ENCODE data around the gene SP110. TPM values are rescaled to one million over a fixed set of nuclear protein-coding genes. Genes with fewer than 3 reads are reported as not detected.

The SP110 gene
- total RNA-seq, 1 donor from 2014 or later: 61.7 TPM

- H4K20me1 ChIP-seq (ENCODE audit: insufficient read depth, low read length): no peaks in the 10 kb centered on the region
- peaks cover 22% of the 10 kb centered on the region for H3K4me1 Mint-ChIP-seq (ENCODE audit: low read depth, unreplicated experiment)
- H3K27me3 Mint-ChIP-seq (ENCODE audit: low read depth, unreplicated experiment): no peaks in the 10 kb centered on the region
- H3K79me2 ChIP-seq (ENCODE audit: insufficient read depth, low read length): no peaks in the 10 kb centered on the region
- no peak for FAIRE-seq
- H3K27ac Mint-ChIP-seq (ENCODE audit: unreplicated experiment): peak overlapping the region; percentile 93
- no peak for TF ChIP-seq CTCF (IDR thresholded peaks at IDR 0.05; ENCODE audit: insufficient read depth, low read depth, low read length)
- no peak for TF ChIP-seq EZH2 (IDR thresholded peaks at IDR 0.05; ENCODE audit: insufficient read depth, low read length)
- no peak overlapping the region for H2AFZ ChIP-seq (ENCODE audit: low read depth, low read length)
- H3K27ac ChIP-seq (ENCODE audit: low read depth, low read length): no peak overlapping the region
- no peak overlapping the region for H3K4me2 ChIP-seq (ENCODE audit: low read length)
- H3K9ac ChIP-seq (ENCODE audit: low read length): no peak overlapping the region
- no peak overlapping the region for H3K4me3 ChIP-seq (ENCODE audit: insufficient read depth, low read depth, low read length)
- peaks cover 3% of the 10 kb centered on the region for H3K36me3 Mint-ChIP-seq (ENCODE audit: low read depth, unreplicated experiment)
- peak overlapping the region; percentile 57 for H3K4me3 Mint-ChIP-seq (ENCODE audit: unreplicated experiment)
- no peaks in the 10 kb centered on the region for H3K9me3 ChIP-seq (ENCODE audit: insufficient read depth, low read depth, low read length)
- no peak for DNase-seq (ENCODE audit: low read depth)
- H3K27me3 ChIP-seq (ENCODE audit: insufficient read depth, low read length): no peaks in the 10 kb centered on the region
- H3K36me3 ChIP-seq (ENCODE audit: insufficient read depth, low read length): no peaks in the 10 kb centered on the region
- peaks cover 8% of the 10 kb centered on the region for H3K9me3 Mint-ChIP-seq (ENCODE audit: unreplicated experiment)
- no peaks in the 10 kb centered on the region for H3K4me1 ChIP-seq (ENCODE audit: insufficient read depth, low read length)
These were observed 66.3 kb downstream of the SP110 start for GRCh38 chr2:230153390-230153976.

DNA sequence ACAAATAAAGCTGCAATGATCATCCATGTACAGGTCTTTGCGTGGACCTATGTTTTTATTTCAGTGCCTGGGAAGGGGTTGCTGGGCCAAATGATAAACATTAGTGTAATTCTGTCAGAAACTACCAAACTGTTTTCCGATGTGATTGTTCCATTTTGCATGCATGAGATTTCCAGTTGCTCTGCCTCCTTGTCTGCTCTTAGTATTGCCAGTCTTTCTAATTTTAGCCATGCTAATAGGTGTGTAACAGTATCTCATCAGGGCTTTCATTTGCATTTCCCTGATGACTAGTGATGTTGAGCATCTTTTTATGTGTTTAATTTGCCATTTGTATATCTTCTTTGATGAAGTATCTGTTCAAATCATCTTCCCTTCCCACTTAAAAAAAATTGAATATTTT is 67.5 kb downstream of the SP110 start:
- H3K4me2 ChIP-seq (ENCODE audit: low read length): no peak overlapping the region
- no peak overlapping the region for H2AFZ ChIP-seq (ENCODE audit: low read depth, low read length)
- H4K20me1 ChIP-seq (ENCODE audit: insufficient read depth, low read length): no peaks in the 10 kb centered on the region
- no peak for DNase-seq (ENCODE audit: low read depth)
- no peaks in the 10 kb centered on the region for H3K9me3 ChIP-seq (ENCODE audit: insufficient read depth, low read depth, low read length)
- H3K4me3 ChIP-seq (ENCODE audit: insufficient read depth, low read depth, low read length): no peak overlapping the region
- no peak overlapping the region for H3K9ac ChIP-seq (ENCODE audit: low read length)
- TF ChIP-seq CTCF (IDR thresholded peaks at IDR 0.05; ENCODE audit: insufficient read depth, low read depth, low read length): no peak
- no peak for TF ChIP-seq EZH2 (IDR thresholded peaks at IDR 0.05; ENCODE audit: insufficient read depth, low read length)
- H3K9me3 Mint-ChIP-seq (ENCODE audit: unreplicated experiment): peaks cover 6% of the 10 kb centered on the region
- H3K4me3 Mint-ChIP-seq (ENCODE audit: unreplicated experiment): no peak overlapping the region
- no peaks in the 10 kb centered on the region for H3K79me2 ChIP-seq (ENCODE audit: insufficient read depth, low read length)
- no peak overlapping the region for H3K27ac ChIP-seq (ENCODE audit: low read depth, low read length)
- FAIRE-seq: no peak
- no peaks in the 10 kb centered on the region for H3K27me3 Mint-ChIP-seq (ENCODE audit: low read depth, unreplicated experiment)
- H3K36me3 ChIP-seq (ENCODE audit: insufficient read depth, low read length): no peaks in the 10 kb centered on the region
- peaks cover 3% of the 10 kb centered on the region for H3K36me3 Mint-ChIP-seq (ENCODE audit: low read depth, unreplicated experiment)
- H3K27me3 ChIP-seq (ENCODE audit: insufficient read depth, low read length): no peaks in the 10 kb centered on the region
- H3K27ac Mint-ChIP-seq (ENCODE audit: unreplicated experiment): no peak overlapping the region
- H3K4me1 ChIP-seq (ENCODE audit: insufficient read depth, low read length): no peaks in the 10 kb centered on the region
- peaks cover 22% of the 10 kb centered on the region for H3K4me1 Mint-ChIP-seq (ENCODE audit: low read depth, unreplicated experiment)

DNA sequence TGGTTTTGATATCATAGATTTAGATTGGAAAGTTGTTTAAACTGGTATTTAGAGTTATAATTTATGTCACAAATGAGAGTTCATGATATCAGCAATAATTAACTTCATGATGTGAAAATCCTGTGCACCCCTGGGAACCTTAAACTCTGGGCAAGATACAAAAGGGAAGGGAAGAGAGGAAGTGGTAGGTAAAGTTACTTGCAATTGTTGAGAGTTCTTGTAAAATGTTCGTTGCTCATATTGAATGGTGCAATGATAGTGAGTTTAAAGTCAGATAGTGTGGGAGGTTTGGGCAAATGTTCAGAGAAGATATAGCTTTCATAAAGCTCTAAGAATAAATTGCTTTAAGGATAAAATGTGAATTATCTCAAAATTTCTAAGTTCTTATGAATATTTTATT is 75.4 kb downstream of the SP110 start:
- Mint-ChIP-seq H3K4me3 (ENCODE audit: unreplicated experiment) (no peak overlapping the region), H3K27me3 (ENCODE audit: low read depth, unreplicated experiment) (no peaks in the 10 kb centered on the region), H3K4me1 (ENCODE audit: low read depth, unreplicated experiment) (no peaks in the 10 kb centered on the region), H3K9me3 (ENCODE audit: unreplicated experiment) (peaks cover 5% of the 10 kb centered on the region), H3K27ac (ENCODE audit: unreplicated experiment) (no peak overlapping the region), H3K36me3 (ENCODE audit: low read depth, unreplicated experiment) (no peaks in the 10 kb centered on the region)
- H3K27me3 ChIP-seq (ENCODE audit: insufficient read depth, low read length): no peaks in the 10 kb centered on the region
- TF ChIP-seq EZH2 (IDR thresholded peaks at IDR 0.05; ENCODE audit: insufficient read depth, low read length) (no peak), CTCF (IDR thresholded peaks at IDR 0.05; ENCODE audit: insufficient read depth, low read depth, low read length) (no peak)
- H3K79me2 ChIP-seq (ENCODE audit: insufficient read depth, low read length): no peaks in the 10 kb centered on the region
- no peak overlapping the region for H3K4me3 ChIP-seq (ENCODE audit: insufficient read depth, low read depth, low read length)
- no peaks in the 10 kb centered on the region for H4K20me1 ChIP-seq (ENCODE audit: insufficient read depth, low read length)
- H3K4me2 ChIP-seq (ENCODE audit: low read length): no peak overlapping the region
- no peak overlapping the region for H3K27ac ChIP-seq (ENCODE audit: low read depth, low read length)
- H3K9ac ChIP-seq (ENCODE audit: low read length): no peak overlapping the region
- peaks cover 4% of the 10 kb centered on the region for H3K9me3 ChIP-seq (ENCODE audit: insufficient read depth, low read depth, low read length)
- H3K36me3 ChIP-seq (ENCODE audit: insufficient read depth, low read length): no peaks in the 10 kb centered on the region
- H3K4me1 ChIP-seq (ENCODE audit: insufficient read depth, low read length): no peaks in the 10 kb centered on the region
- no peak for FAIRE-seq
- DNase-seq (ENCODE audit: low read depth): no peak
- H2AFZ ChIP-seq (ENCODE audit: low read depth, low read length): no peak overlapping the region

Data from astrocyte (in vitro differentiated cells and primary cell).